ENCODE results near the gene DOCK7. TPM values are rescaled to one million over a fixed set of nuclear protein-coding genes. Genes with fewer than 3 reads are reported as not detected.

DOCK7 gene
- total and polyA plus RNA-seq, 10 donors, result 3.3 to 48.3 (median 30.3) TPM

GRCh38 chr1:62717483-62717882, 29.3 kb upstream of the DOCK7 start:
- H3K4me1 ChIP-seq, result peaks cover 3 to 28% (median 11%) of the 10 kb centered on the region in 6 donors
- H3K9me3 ChIP-seq, result no peaks in the 10 kb centered on the region
- no peak for DNase-seq
- H3K27me3 ChIP-seq (replicated peaks in 1 of 7), result no peaks in the 10 kb centered on the region
- no peak overlapping the region for H3K4me3 ChIP-seq
- no peak for TF ChIP-seq POLR2A (IDR thresholded peaks at IDR 0.05)
- TF ChIP-seq POLR2AphosphoS5 (IDR thresholded peaks at IDR 0.05), result no peak
- TF ChIP-seq CTCF (IDR thresholded peaks at IDR 0.05 in 8 of 11, conservative IDR thresholded peaks at IDR 0.05 in 3 of 11), result no peak
- intact Hi-C loops (cut with DNase I; ENCODE audit: low total_unique reads), result no loop called here
- no peaks in the 10 kb centered on the region for H3K36me3 ChIP-seq
- no peak overlapping the region for H3K27ac ChIP-seq
- WGBS, 5 donors, result 89 to 94% (median 90%) methylated on average over 6 of the region's 6 CpGs

- intact Hi-C loops (cut with DNase I; ENCODE audit: low total_unique reads), result no loop called here
These were observed 28.2 kb upstream of the DOCK7 start for GRCh38 chr1:62716397-62716796.

GRCh38 chr1:62712336-62713243, 24.4 kb upstream of the DOCK7 start:
- no peak overlapping the region for H3K27ac ChIP-seq
- no peak for DNase-seq
- no peak for TF ChIP-seq POLR2A (IDR thresholded peaks at IDR 0.05)
- no peak for TF ChIP-seq POLR2AphosphoS5 (IDR thresholded peaks at IDR 0.05)
- no peak for TF ChIP-seq CTCF (IDR thresholded peaks at IDR 0.05 in 8 of 11, conservative IDR thresholded peaks at IDR 0.05 in 3 of 11)
- H3K27me3 ChIP-seq (replicated peaks in 1 of 7), result no peaks in the 10 kb centered on the region
- H3K4me1 ChIP-seq, result peaks cover 0 to 11% (median 5%) of the 10 kb centered on the region in 6 donors
- H3K36me3 ChIP-seq, result no peaks in the 10 kb centered on the region
- no peaks in the 10 kb centered on the region for H3K9me3 ChIP-seq
- 88 to 99% (median 95%) methylated on average over 3 of the region's 3 CpGs for WGBS, 5 donors
- H3K4me3 ChIP-seq, result no peak overlapping the region
- intact Hi-C loops (cut with DNase I; ENCODE audit: low total_unique reads), result no loop called here

More at GRCh38 chr1:62716397-62716796, 28.2 kb upstream of the DOCK7 start:
- Histone ChIP-seq H3K4me3 (no peak overlapping the region), H3K9me3 (no peaks in the 10 kb centered on the region), H3K27ac (peak overlapping the region in 1 of 8 donors; percentile 10), H3K27me3 (replicated peaks in 1 of 7) (no peaks in the 10 kb centered on the region), H3K4me1 (peaks cover 0 to 18% (median 5%) of the 10 kb centered on the region in 6 donors), H3K36me3 (no peaks in the 10 kb centered on the region)
- WGBS, 5 donors, result 48 to 66% (median 65%) methylated on average over 3 of the region's 3 CpGs
- TF ChIP-seq POLR2A (IDR thresholded peaks at IDR 0.05) (no peak), CTCF (IDR thresholded peaks at IDR 0.05 in 8 of 11, conservative IDR thresholded peaks at IDR 0.05 in 3 of 11) (no peak)
- DNase-seq, result no peak

- TF ChIP-seq CTCF (IDR thresholded peaks at IDR 0.05 in 8 of 11, conservative IDR thresholded peaks at IDR 0.05 in 3 of 11), result no peak
- TF ChIP-seq POLR2A (IDR thresholded peaks at IDR 0.05), result no peak
- no peak for TF ChIP-seq POLR2AphosphoS5 (IDR thresholded peaks at IDR 0.05)
- Histone ChIP-seq H3K27ac (no peak overlapping the region), H3K4me3 (no peak overlapping the region), H3K27me3 (replicated peaks in 1 of 7) (no peaks in the 10 kb centered on the region), H3K36me3 (no peaks in the 10 kb centered on the region), H3K9me3 (peaks cover 0 to 8% (median 0%) of the 10 kb centered on the region in 8 donors), H3K4me1 (no peaks in the 10 kb centered on the region)
- WGBS, 5 donors, result 70 to 91% (median 90%) methylated on average over 2 of the region's 2 CpGs
- intact Hi-C loops (cut with DNase I; ENCODE audit: low total_unique reads), result no loop called here
- no peak for DNase-seq
These were observed 19.5 kb upstream of the DOCK7 start for GRCh38 chr1:62707744-62708120.
